ENCODE results near the gene GPR161. TPM values are rescaled to one million over a fixed set of nuclear protein-coding genes. Genes with fewer than 3 reads are reported as not detected.

GPR161 gene
- total RNA-seq, 4 donors from 2014 or later: 2.7 to 9.0 (median 6.6) TPM

DNA sequence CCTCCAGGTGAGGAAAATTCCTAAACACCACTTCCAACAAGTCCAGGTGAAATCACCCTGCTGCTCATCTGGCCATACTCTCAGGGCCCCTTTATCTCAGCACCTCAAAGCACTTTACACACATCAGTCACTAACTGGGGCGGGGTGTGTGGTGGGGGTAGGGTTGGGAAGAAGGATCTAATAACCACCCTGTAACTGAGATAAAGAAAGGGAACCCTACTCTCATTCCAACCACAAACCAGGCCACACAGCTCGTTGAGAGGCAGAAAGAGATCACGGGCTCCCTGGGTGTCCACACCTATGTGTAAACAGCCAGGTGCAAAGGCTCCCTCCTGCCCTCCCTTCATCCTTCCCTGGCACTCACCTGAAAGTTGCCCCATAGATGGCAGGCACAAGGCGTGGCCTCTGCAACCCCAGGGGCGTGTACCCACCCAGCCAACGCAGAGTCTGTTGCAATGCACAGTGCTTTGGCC is 20.4 kb downstream of the GPR161 start:
- H3K27me3 ChIP-seq: no peaks in the 10 kb centered on the region
- no peak overlapping the region for H3K4me3 ChIP-seq
- no peak overlapping the region for H3K27ac ChIP-seq
- H3K4me1 ChIP-seq: peaks cover 0 to 8% (median 3%) of the 10 kb centered on the region in 4 donors
- H3K9me3 ChIP-seq: no peaks in the 10 kb centered on the region
- TF ChIP-seq POLR2A (IDR thresholded peaks at IDR 0.05) (no peak), CTCF (IDR thresholded peaks at IDR 0.05) (no peak), EP300 (IDR thresholded peaks at IDR 0.05) (no peak)
- DNase-seq (ENCODE audit: low spot score in 2 of 2): no peak
- peaks cover 0 to 31% (median 0%) of the 10 kb centered on the region in 3 donors for H3K36me3 ChIP-seq
- WGBS, 2 donors: 90 to 95% methylated on average over 6 of the region's 6 CpGs

DNA sequence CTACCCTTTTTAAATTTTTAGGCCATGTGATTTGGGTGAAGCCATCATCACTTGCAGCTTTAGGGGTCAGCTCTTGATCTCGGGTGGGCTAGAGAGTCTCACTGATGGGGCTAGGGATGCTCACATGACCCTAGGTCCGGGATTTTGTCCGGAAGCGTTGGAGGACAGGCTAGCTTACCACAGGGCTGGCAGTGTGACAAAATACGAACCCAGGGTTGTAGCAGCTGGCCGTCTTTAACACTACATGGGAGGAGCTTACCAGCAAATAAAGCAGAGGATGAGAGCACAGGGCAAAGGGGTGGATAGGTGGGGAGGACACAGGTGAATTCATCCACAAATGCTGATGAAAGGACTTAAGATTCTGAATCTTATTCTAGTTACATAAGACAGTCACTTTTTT is 21.9 kb downstream of the GPR161 start:
- no peak for DNase-seq (ENCODE audit: low spot score in 2 of 2)
- WGBS, 2 donors: 67 to 68% methylated on average over 6 of the region's 6 CpGs
- H3K9me3 ChIP-seq: no peaks in the 10 kb centered on the region
- H3K27me3 ChIP-seq: no peaks in the 10 kb centered on the region
- H3K36me3 ChIP-seq: peaks cover 0 to 34% (median 0%) of the 10 kb centered on the region in 3 donors
- H3K4me1 ChIP-seq: no peaks in the 10 kb centered on the region
- no peak overlapping the region for H3K27ac ChIP-seq
- TF ChIP-seq EP300 (IDR thresholded peaks at IDR 0.05): no peak
- no peak for TF ChIP-seq POLR2A (IDR thresholded peaks at IDR 0.05)
- TF ChIP-seq CTCF (IDR thresholded peaks at IDR 0.05): no peak
- H3K4me3 ChIP-seq: no peak overlapping the region

- 85 to 88% methylated on average over 6 of the region's 6 CpGs for WGBS, 2 donors
- TF ChIP-seq CTCF (IDR thresholded peaks at IDR 0.05) (no peak), POLR2A (IDR thresholded peaks at IDR 0.05) (no peak), EP300 (IDR thresholded peaks at IDR 0.05) (no peak)
- Histone ChIP-seq H3K4me1 (no peaks in the 10 kb centered on the region), H3K27ac (no peak overlapping the region), H3K27me3 (no peaks in the 10 kb centered on the region), H3K36me3 (peaks cover 0 to 40% (median 0%) of the 10 kb centered on the region in 3 donors), H3K4me3 (no peak overlapping the region), H3K9me3 (no peaks in the 10 kb centered on the region)
- no peak for DNase-seq (ENCODE audit: low spot score in 2 of 2)
Observed at GRCh38 chr1:168112673-168113305, 23.9 kb downstream of the GPR161 start.

DNA sequence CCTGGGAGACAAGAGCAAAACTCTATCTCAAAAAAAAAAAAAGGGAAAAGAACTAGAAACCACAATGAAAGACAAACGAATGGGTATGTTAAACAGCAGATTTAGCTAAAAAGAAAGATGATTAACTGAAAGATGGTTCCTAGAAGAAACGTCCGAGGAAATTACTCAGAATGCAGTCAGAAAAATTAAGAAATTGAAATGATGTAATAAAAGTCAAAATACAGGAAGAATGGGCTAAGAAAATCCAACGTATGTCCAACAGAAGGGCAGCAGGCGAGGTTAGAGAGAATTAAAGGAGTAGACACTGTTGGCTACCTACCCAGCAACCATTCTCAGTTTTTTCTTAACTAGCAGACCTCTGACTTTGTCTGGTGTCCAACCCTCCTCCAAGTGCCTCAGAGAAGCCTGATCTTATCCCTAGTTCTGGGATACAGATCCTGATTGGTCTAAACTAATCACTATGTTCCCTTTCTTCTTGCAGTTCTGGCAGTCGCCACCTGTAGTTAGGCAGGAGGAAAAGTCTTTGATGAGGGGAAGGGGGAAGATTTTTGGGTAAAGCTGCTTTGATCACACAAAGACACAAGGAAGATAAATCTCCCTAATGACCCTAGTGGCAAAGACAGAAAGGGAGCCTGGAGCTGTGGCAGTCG is 25.7 kb downstream of the GPR161 start:
- 77 to 80% methylated on average over 7 of the region's 7 CpGs for WGBS, 2 donors
- Histone ChIP-seq H3K27me3 (no peaks in the 10 kb centered on the region), H3K27ac (no peak overlapping the region), H3K36me3 (peaks cover 0 to 28% (median 0%) of the 10 kb centered on the region in 3 donors), H3K9me3 (no peaks in the 10 kb centered on the region), H3K4me1 (no peaks in the 10 kb centered on the region), H3K4me3 (no peak overlapping the region)
- DNase-seq (ENCODE audit: low spot score in 2 of 2): no peak
- TF ChIP-seq CTCF (IDR thresholded peaks at IDR 0.05) (no peak), EP300 (IDR thresholded peaks at IDR 0.05) (no peak), POLR2A (IDR thresholded peaks at IDR 0.05) (no peak)

- WGBS, 2 donors: 68 to 76% methylated on average over 7 to 8 of the region's 8 CpGs
- no peak for DNase-seq (ENCODE audit: low spot score in 2 of 2)
- Histone ChIP-seq H3K4me1 (no peaks in the 10 kb centered on the region), H3K36me3 (peaks cover 0 to 38% (median 0%) of the 10 kb centered on the region in 3 donors), H3K27me3 (no peaks in the 10 kb centered on the region), H3K9me3 (no peaks in the 10 kb centered on the region), H3K27ac (no peak overlapping the region), H3K4me3 (no peak overlapping the region)
- TF ChIP-seq POLR2A (IDR thresholded peaks at IDR 0.05) (no peak), EP300 (IDR thresholded peaks at IDR 0.05) (no peak), CTCF (IDR thresholded peaks at IDR 0.05) (no peak)
Observed at GRCh38 chr1:168106274-168106673, 30.5 kb downstream of the GPR161 start.

Data from tibial nerve (tissue), 4 donors.